IPS-18c (cell line): ENCODE data around the gene SH2D1B.

Experiments used
- H3K4me3 ChIP-seq: 2 replicates; pipeline ENCODE4 v1.7.0; 2013; ENCODE audit warnings: low read depth, mild to moderate bottlenecking, low read length, moderate library complexity; ENCODE audit not compliant: insufficient read depth
- H3K9me3 ChIP-seq: one replicate; pipeline ENCODE4 v1.6.1; 2013; ENCODE audit warnings: mild to moderate bottlenecking, low read length, moderate library complexity; ENCODE audit not compliant: control insufficient read depth, insufficient read depth

SH2D1B gene

GRCh38 chr1:162406811-162407210 lies 5.1 kb downstream of the SH2D1B start:
- Histone ChIP-seq H3K9me3 (no peaks in the 10 kb centered on the region), H3K4me3 (no peak overlapping the region)

GRCh38 chr1:162405800-162406199 lies 6.1 kb downstream of the SH2D1B start:
- no peak overlapping the region for H3K4me3 ChIP-seq
- H3K9me3 ChIP-seq, result no peaks in the 10 kb centered on the region

- Histone ChIP-seq H3K9me3 (no peaks in the 10 kb centered on the region), H3K4me3 (no peak overlapping the region)
Observed at GRCh38 chr1:162404550-162405160, 7.3 kb downstream of the SH2D1B start.

GRCh38 chr1:162400790-162401355 lies 11.1 kb downstream of the SH2D1B start:
- no peak overlapping the region for H3K4me3 ChIP-seq
- H3K9me3 ChIP-seq, result no peaks in the 10 kb centered on the region

GRCh38 chr1:162398999-162399580 lies 12.8 kb downstream of the SH2D1B start:
- no peak overlapping the region for H3K4me3 ChIP-seq

GRCh38 chr1:162397943-162398560 lies 13.9 kb downstream of the SH2D1B start:
- H3K9me3 ChIP-seq, result no peaks in the 10 kb centered on the region
- no peak overlapping the region for H3K4me3 ChIP-seq

More at GRCh38 chr1:162398999-162399580, 12.8 kb downstream of the SH2D1B start:
- H3K9me3 ChIP-seq, result no peaks in the 10 kb centered on the region

- H3K9me3 ChIP-seq, result no peaks in the 10 kb centered on the region
- H3K4me3 ChIP-seq, result no peak overlapping the region
Observed at GRCh38 chr1:162397039-162397448, 14.9 kb downstream of the SH2D1B start.

- no peak overlapping the region for H3K4me3 ChIP-seq
Observed at GRCh38 chr1:162396201-162396906, 15.6 kb downstream of the SH2D1B start.

GRCh38 chr1:162391790-162392563 lies 20.0 kb downstream of the SH2D1B start:
- H3K4me3 ChIP-seq, result no peak overlapping the region
- no peaks in the 10 kb centered on the region for H3K9me3 ChIP-seq

More at GRCh38 chr1:162396201-162396906, 15.6 kb downstream of the SH2D1B start:
- no peaks in the 10 kb centered on the region for H3K9me3 ChIP-seq

- H3K4me3 ChIP-seq, result no peak overlapping the region
- H3K9me3 ChIP-seq, result no peaks in the 10 kb centered on the region
Observed at GRCh38 chr1:162390396-162391185, 21.3 kb downstream of the SH2D1B start.

GRCh38 chr1:162389971-162390370 lies 22.0 kb downstream of the SH2D1B start:
- H3K4me3 ChIP-seq, result no peak overlapping the region
- no peaks in the 10 kb centered on the region for H3K9me3 ChIP-seq

- H3K4me3 ChIP-seq, result no peak overlapping the region
- H3K9me3 ChIP-seq, result no peaks in the 10 kb centered on the region
Observed at GRCh38 chr1:162389021-162389818, 22.7 kb downstream of the SH2D1B start.

- no peaks in the 10 kb centered on the region for H3K9me3 ChIP-seq
- no peak overlapping the region for H3K4me3 ChIP-seq
Observed at GRCh38 chr1:162388615-162389014, 23.3 kb downstream of the SH2D1B start.

GRCh38 chr1:162388083-162388594 lies 23.8 kb downstream of the SH2D1B start:
- Histone ChIP-seq H3K4me3 (no peak overlapping the region), H3K9me3 (no peaks in the 10 kb centered on the region)

GRCh38 chr1:162387226-162388082 lies 24.5 kb downstream of the SH2D1B start:
- H3K9me3 ChIP-seq, result peaks cover under 1% of the 10 kb centered on the region
- H3K4me3 ChIP-seq, result no peak overlapping the region
